Astrocyte (in vitro differentiated cells and primary cell): Measurements from ENCODE around the gene SUSD3. TPM values are rescaled to one million over a fixed set of nuclear protein-coding genes. Genes with fewer than 3 reads are reported as not detected.

Experiments used
- DNase-seq: peaks from one replicate; pipeline ENCODE4 v3.0.0-alpha.2; 2010; ENCODE audit warnings: low read depth
- FAIRE-seq: peaks from 2 replicates; lab custom pipeline; 2011; peaks lifted over from hg19 to GRCh38; lab: Jason Lieb, UNC
- H2AFZ ChIP-seq: 2 replicates; pipeline ENCODE4 v1.6.0; 2012; ENCODE audit warnings: low read depth, low read length, inconsistent platforms
- H3K27ac ChIP-seq: 2 replicates; pipeline ENCODE4 v1.5.1; 2011; ENCODE audit warnings: low read depth, low read length, inconsistent platforms
- H3K27me3 ChIP-seq: 2 replicates; pipeline ENCODE4 v1.6.0; 2011; ENCODE audit warnings: low read length, inconsistent platforms; ENCODE audit not compliant: insufficient read depth
- H3K36me3 ChIP-seq: 2 replicates; pipeline ENCODE4 v1.5.1; 2011; ENCODE audit warnings: low read length, inconsistent platforms; ENCODE audit not compliant: insufficient read depth
- H3K4me1 ChIP-seq: 2 replicates; pipeline ENCODE4 v1.5.1; 2011; ENCODE audit warnings: low read length, inconsistent platforms; ENCODE audit not compliant: insufficient read depth
- H3K4me2 ChIP-seq: 2 replicates; pipeline ENCODE4 v1.6.0; 2012; ENCODE audit warnings: low read length, inconsistent platforms
- H3K4me3 ChIP-seq: 2 replicates; pipeline ENCODE4 v1.5.1; 2011; ENCODE audit warnings: low read depth, mild to moderate bottlenecking, low read length, inconsistent platforms; ENCODE audit not compliant: insufficient read depth
- H3K79me2 ChIP-seq: 2 replicates; pipeline ENCODE4 v1.6.0; 2012; ENCODE audit warnings: mild to moderate bottlenecking, low read length, inconsistent platforms; ENCODE audit not compliant: insufficient read depth
- H3K9ac ChIP-seq: 2 replicates; pipeline ENCODE4 v1.6.0; 2012; ENCODE audit warnings: mild to moderate bottlenecking, low read length, inconsistent platforms
- H3K9me3 ChIP-seq: 2 replicates; pipeline ENCODE4 v1.5.1; 2012; ENCODE audit warnings: low read depth, mild to moderate bottlenecking, low read length, inconsistent platforms; ENCODE audit not compliant: insufficient read depth
- H4K20me1 ChIP-seq: 2 replicates; pipeline ENCODE4 v1.6.0; 2012; ENCODE audit warnings: low read length, inconsistent platforms; ENCODE audit not compliant: insufficient read depth
- H3K27ac Mint-ChIP-seq: one replicate; pipeline ENCODE4 v1.8.0; 2021; ENCODE audit warnings: mild to moderate bottlenecking, mixed read lengths; ENCODE audit not compliant: unreplicated experiment
- H3K27me3 Mint-ChIP-seq: one replicate; pipeline ENCODE4 v1.8.0; 2021; ENCODE audit warnings: low read depth, mixed read lengths; ENCODE audit not compliant: unreplicated experiment
- H3K36me3 Mint-ChIP-seq: one replicate; pipeline ENCODE4 v1.8.0; 2021; ENCODE audit warnings: low read depth, mixed read lengths; ENCODE audit not compliant: unreplicated experiment
- H3K4me1 Mint-ChIP-seq: one replicate; pipeline ENCODE4 v1.8.0; 2021; ENCODE audit warnings: low read depth, mixed read lengths; ENCODE audit not compliant: unreplicated experiment
- H3K4me3 Mint-ChIP-seq: one replicate; pipeline ENCODE4 v1.8.0; 2021; ENCODE audit warnings: mild to moderate bottlenecking, moderate library complexity, mixed read lengths; ENCODE audit not compliant: unreplicated experiment
- H3K9me3 Mint-ChIP-seq: one replicate; pipeline ENCODE4 v1.8.0; 2021; ENCODE audit warnings: mild to moderate bottlenecking, mixed read lengths; ENCODE audit not compliant: unreplicated experiment
- CTCF ChIP-seq: IDR thresholded peaks from 2 replicates; pipeline ENCODE4 v1.5.1; 2011; ENCODE audit warnings: low read depth, mild to moderate bottlenecking, inconsistent platforms, low read length, moderate library complexity; ENCODE audit not compliant: insufficient read depth
- EZH2 ChIP-seq: IDR thresholded peaks from 2 replicates; pipeline ENCODE4 v1.6.1; 2012; ENCODE audit warnings: mild to moderate bottlenecking, low read length, inconsistent platforms; ENCODE audit not compliant: insufficient read depth
- total RNA-seq: library from RNA; stranded (reverse); gene quantifications from 2 replicates; pipeline ENCODE4 v1.2.1, GENCODE V29; 2021

Gene SUSD3
- total RNA-seq, 1 donor from 2014 or later = not detected

GRCh38 chr9:93123561-93124283 is 65.2 kb downstream of the SUSD3 start:
- TF ChIP-seq EZH2 (no peak), CTCF (no peak)

GRCh38 chr9:93124793-93125192 is 66.3 kb downstream of the SUSD3 start:
- no peak overlapping the region for H3K4me3 ChIP-seq
- Mint-ChIP-seq H3K4me1 (peaks cover 12% of the 10 kb centered on the region), H3K36me3 (peaks cover 4% of the 10 kb centered on the region), H3K27me3 (no peaks in the 10 kb centered on the region), H3K4me3 (no peak overlapping the region), H3K9me3 (no peaks in the 10 kb centered on the region), H3K27ac (no peak overlapping the region)
- H3K4me1 ChIP-seq = peaks cover 14% of the 10 kb centered on the region
- H3K9me3 ChIP-seq = no peaks in the 10 kb centered on the region
- H3K9ac ChIP-seq = no peak overlapping the region
- peaks cover 43% of the 10 kb centered on the region for H4K20me1 ChIP-seq
- no peaks in the 10 kb centered on the region for H3K36me3 ChIP-seq
- H3K4me2 ChIP-seq = no peak overlapping the region
- no peak for FAIRE-seq
- H3K79me2 ChIP-seq = peaks cover 9% of the 10 kb centered on the region
- no peak for TF ChIP-seq CTCF
- no peak for TF ChIP-seq EZH2
- H3K27ac ChIP-seq = no peak overlapping the region
- H3K27me3 ChIP-seq = no peaks in the 10 kb centered on the region
- no peak overlapping the region for H2AFZ ChIP-seq
- no peak for DNase-seq

More at GRCh38 chr9:93123561-93124283, 65.2 kb downstream of the SUSD3 start:
- no peak overlapping the region for H3K4me3 ChIP-seq
- FAIRE-seq (no peak), DNase-seq (no peak)
- H4K20me1 ChIP-seq = peaks cover 32% of the 10 kb centered on the region
- H3K36me3 Mint-ChIP-seq = peaks cover 4% of the 10 kb centered on the region
- H2AFZ ChIP-seq = no peak overlapping the region
- H3K27ac ChIP-seq = no peak overlapping the region
- H3K9me3 ChIP-seq = no peaks in the 10 kb centered on the region
- H3K4me1 ChIP-seq = peaks cover 19% of the 10 kb centered on the region
- H3K27me3 Mint-ChIP-seq = peaks cover 3% of the 10 kb centered on the region
- H3K9me3 Mint-ChIP-seq = no peaks in the 10 kb centered on the region
- H3K79me2 ChIP-seq = no peaks in the 10 kb centered on the region
- no peak overlapping the region for H3K4me2 ChIP-seq
- H3K4me3 Mint-ChIP-seq = no peak overlapping the region
- peaks cover 12% of the 10 kb centered on the region for H3K4me1 Mint-ChIP-seq
- no peak overlapping the region for H3K9ac ChIP-seq
- H3K27ac Mint-ChIP-seq = no peak overlapping the region
- H3K27me3 ChIP-seq = no peaks in the 10 kb centered on the region
- no peaks in the 10 kb centered on the region for H3K36me3 ChIP-seq

- DNase-seq (no peak), FAIRE-seq (no peak)
- Histone ChIP-seq H4K20me1 (peaks cover 46% of the 10 kb centered on the region), H3K4me3 (no peak overlapping the region), H3K4me2 (no peak overlapping the region), H3K79me2 (peaks cover 10% of the 10 kb centered on the region), H3K27ac (no peak overlapping the region), H2AFZ (no peak overlapping the region), H3K9me3 (no peaks in the 10 kb centered on the region), H3K4me1 (peaks cover 8% of the 10 kb centered on the region), H3K36me3 (no peaks in the 10 kb centered on the region), H3K9ac (no peak overlapping the region), H3K27me3 (no peaks in the 10 kb centered on the region)
- Mint-ChIP-seq H3K36me3 (peaks cover 4% of the 10 kb centered on the region), H3K4me1 (peaks cover 12% of the 10 kb centered on the region), H3K27ac (no peak overlapping the region), H3K27me3 (no peaks in the 10 kb centered on the region), H3K9me3 (no peaks in the 10 kb centered on the region), H3K4me3 (no peak overlapping the region)
- TF ChIP-seq CTCF (no peak), EZH2 (no peak)
Measured at GRCh38 chr9:93125331-93125894, 66.9 kb downstream of the SUSD3 start.
